ENCODE measurements around the gene WDFY2.
A peak's percentile ranks its signal among the peaks of the same experiment; 100 is the strongest.

Gene WDFY2

GRCh38 chr13:51612867-51613266 is 28.6 kb downstream of the WDFY2 start:
- H3K4me3 ChIP-seq (replicated peaks; ENCODE audit: low read depth, low read length), result no peak overlapping the region
- TF ChIP-seq CTCF (IDR thresholded peaks at IDR 0.05; ENCODE audit: low read length, missing control alignments), result no peak
- no peak for DNase-seq (ENCODE audit: low read depth)

GRCh38 chr13:51613535-51613934 is 29.3 kb downstream of the WDFY2 start:
- H3K4me3 ChIP-seq (replicated peaks; ENCODE audit: low read depth, low read length), result no peak overlapping the region
- no peak for DNase-seq (ENCODE audit: low read depth)
- no peak for TF ChIP-seq CTCF (IDR thresholded peaks at IDR 0.05; ENCODE audit: low read length, missing control alignments)

- DNase-seq (ENCODE audit: low read depth), result no peak
- TF ChIP-seq CTCF (IDR thresholded peaks at IDR 0.05; ENCODE audit: low read length, missing control alignments), result no peak
- H3K4me3 ChIP-seq (replicated peaks; ENCODE audit: low read depth, low read length), result no peak overlapping the region
Observed at GRCh38 chr13:51614350-51614786, 30.1 kb downstream of the WDFY2 start.

- no peak overlapping the region for H3K4me3 ChIP-seq (replicated peaks; ENCODE audit: low read depth, low read length)
- no peak for TF ChIP-seq CTCF (IDR thresholded peaks at IDR 0.05; ENCODE audit: low read length, missing control alignments)
- DNase-seq (ENCODE audit: low read depth), result peak; percentile 54
Observed at GRCh38 chr13:51618626-51619025, 34.4 kb downstream of the WDFY2 start.

- peak; percentile 50 for DNase-seq (ENCODE audit: low read depth)
- no peak for TF ChIP-seq CTCF (IDR thresholded peaks at IDR 0.05; ENCODE audit: low read length, missing control alignments)
- H3K4me3 ChIP-seq (replicated peaks; ENCODE audit: low read depth, low read length), result no peak overlapping the region
Observed at GRCh38 chr13:51619614-51620013, 35.4 kb downstream of the WDFY2 start.

GRCh38 chr13:51620165-51620983 is 36.1 kb downstream of the WDFY2 start:
- DNase-seq (ENCODE audit: low read depth), result no peak
- no peak overlapping the region for H3K4me3 ChIP-seq (replicated peaks; ENCODE audit: low read depth, low read length)
- no peak for TF ChIP-seq CTCF (IDR thresholded peaks at IDR 0.05; ENCODE audit: low read length, missing control alignments)

GRCh38 chr13:51621602-51622001 is 37.3 kb downstream of the WDFY2 start:
- TF ChIP-seq CTCF (IDR thresholded peaks at IDR 0.05; ENCODE audit: low read length, missing control alignments), result no peak
- H3K4me3 ChIP-seq (replicated peaks; ENCODE audit: low read depth, low read length), result no peak overlapping the region

More at GRCh38 chr13:51621602-51622001, 37.3 kb downstream of the WDFY2 start:
- DNase-seq (ENCODE audit: low read depth), result no peak

Data from fibroblast of pulmonary artery (primary cell).